HG03432 (cell line): ENCODE results near the gene POLR3A.
"Not testable (repeated sequence)": the region's sequence is repeated elsewhere in the genome, so short reads cannot be mapped to it uniquely, and the experiment has no call there.

Experiments
- ATAC-seq: cut with Tn5 transposase; IDR thresholded peaks from one replicate; pipeline ENCODE4 v1.9.1; 2021; ENCODE audit warnings: mild to moderate bottlenecking, moderate library complexity; ENCODE audit not compliant: unreplicated experiment

The POLR3A gene

GRCh38 chr10:78025685-78026364, 3.5 kb downstream of the POLR3A start:
- ATAC-seq, result no peak

- no peak for ATAC-seq
Observed at GRCh38 chr10:78023741-78024140, 5.6 kb downstream of the POLR3A start.

- ATAC-seq, result no peak
Observed at GRCh38 chr10:78021201-78021600, 8.1 kb downstream of the POLR3A start.

GRCh38 chr10:78019264-78019663, 10.1 kb downstream of the POLR3A start:
- no peak for ATAC-seq

- no peak for ATAC-seq
Observed at GRCh38 chr10:78017856-78018255, 11.5 kb downstream of the POLR3A start.

- no peak for ATAC-seq
Observed at GRCh38 chr10:78015546-78015945, 13.8 kb downstream of the POLR3A start.

GRCh38 chr10:78013564-78013963, 15.8 kb downstream of the POLR3A start:
- ATAC-seq, result no peak

GRCh38 chr10:78011065-78011464, 18.2 kb downstream of the POLR3A start:
- no peak for ATAC-seq

GRCh38 chr10:78010278-78010677, 19.0 kb downstream of the POLR3A start:
- no peak for ATAC-seq

- ATAC-seq, result no peak
Observed at GRCh38 chr10:78009662-78010061, 19.7 kb downstream of the POLR3A start.

GRCh38 chr10:78007172-78007571, 22.1 kb downstream of the POLR3A start:
- no peak for ATAC-seq

- ATAC-seq, result no peak
Observed at GRCh38 chr10:78004215-78005026, 24.9 kb downstream of the POLR3A start.

- ATAC-seq, result no peak
Observed at GRCh38 chr10:78002541-78003288, 26.6 kb downstream of the POLR3A start.

GRCh38 chr10:78000956-78001472, 28.3 kb downstream of the POLR3A start:
- ATAC-seq, result no peak

- no peak for ATAC-seq
Observed at GRCh38 chr10:78000206-78000605, 29.1 kb downstream of the POLR3A start.

GRCh38 chr10:77998780-77999179, 30.5 kb downstream of the POLR3A start:
- ATAC-seq, result not testable (repeated sequence)

- ATAC-seq, result no peak
Observed at GRCh38 chr10:77993620-77994019, 35.7 kb downstream of the POLR3A start.

GRCh38 chr10:77989081-77989724, 40.1 kb downstream of the POLR3A start:
- ATAC-seq, result no peak

GRCh38 chr10:77987671-77988255, 41.6 kb downstream of the POLR3A start:
- no peak for ATAC-seq

GRCh38 chr10:77984986-77985385, 44.3 kb downstream of the POLR3A start:
- ATAC-seq, result no peak
